Cardiac muscle cell (in vitro differentiated cells and primary cell): ENCODE data around the gene ALKAL2. TPM values are rescaled to one million over a fixed set of nuclear protein-coding genes. Genes with fewer than 3 reads are reported as not detected.
A peak's percentile ranks its signal among the peaks of the same experiment; 100 is the strongest.

Source experiments
- DNase-seq, 2 donors: peaks; one replicate each; pipeline versions ENCODE4 v3.0.0 to v3.0.0-alpha.2; 2010 to 2017; ENCODE audit warnings: low read depth in 1 of 2, low spot score in 1 of 2
- H3K27ac ChIP-seq: fragments of 200-600 bp; sonication (generic); 2 replicates; pipeline ENCODE4 v1.5.1; 2016
- H3K27me3 ChIP-seq: fragments of 200-600 bp; sonication (generic); 2 replicates; pipeline ENCODE4 v1.6.0; 2016; ENCODE audit warnings: control low read depth
- H3K36me3 ChIP-seq: fragments of 200-600 bp; sonication (generic); 2 replicates; pipeline ENCODE4 v1.5.1; 2016; ENCODE audit warnings: control low read depth
- H3K4me1 ChIP-seq: fragments of 200-600 bp; sonication (generic); 2 replicates; pipeline ENCODE4 v1.8.1; 2017; ENCODE audit warnings: low read depth, mild to moderate bottlenecking, mixed run types
- H3K4me3 ChIP-seq: fragments of 200-600 bp; sonication (generic); 2 replicates; pipeline ENCODE4 v1.5.1; 2016; ENCODE audit warnings: mild to moderate bottlenecking
- H3K9me3 ChIP-seq: fragments of 200-600 bp; sonication (generic); 2 replicates; pipeline ENCODE4 v1.5.1; 2017; ENCODE audit warnings: low read depth, mild to moderate bottlenecking, control low read depth
- CTCF ChIP-seq: IDR thresholded peaks from 2 replicates; pipeline ENCODE4 v1.5.1; 2012; ENCODE audit warnings: low read depth, mild to moderate bottlenecking, low read length
- polyA plus RNA-seq: library from polyadenylated mRNA; unstranded; fragments of >200 nt; fragmentation: Nextera tagmentation; extraction: Ambion mirVana; gene quantifications from 2 replicates; pipeline ENCODE4 v1.2.1, GENCODE V29; 2016
- total RNA-seq: library from RNA; depleted of rRNA; stranded (reverse); fragments of >200 nt; gene quantifications from 2 replicates; pipeline ENCODE4 v1.2.3, GENCODE V29; 2016

Gene ALKAL2
- total and polyA plus RNA-seq, 2 experiments from 2014 or later, result 0.95 to 1.6 TPM

- DNase-seq, result no peak
- no peak for TF ChIP-seq CTCF
- Histone ChIP-seq H3K9me3 (no peaks in the 10 kb centered on the region), H3K27me3 (no peaks in the 10 kb centered on the region), H3K27ac (no peak overlapping the region), H3K4me3 (no peak overlapping the region), H3K36me3 (no peaks in the 10 kb centered on the region), H3K4me1 (no peaks in the 10 kb centered on the region)
These were observed 39.2 kb downstream of the ALKAL2 start for GRCh38 chr2:248724-249123.

GRCh38 chr2:246489-247144, 41.3 kb downstream of the ALKAL2 start:
- H3K9me3 ChIP-seq, result no peaks in the 10 kb centered on the region
- H3K4me3 ChIP-seq, result no peak overlapping the region
- TF ChIP-seq CTCF, result peak; percentile 60
- no peaks in the 10 kb centered on the region for H3K36me3 ChIP-seq
- peak; percentile 44 to 82 for DNase-seq
- H3K27me3 ChIP-seq, result no peaks in the 10 kb centered on the region
- H3K27ac ChIP-seq, result no peak overlapping the region
- no peaks in the 10 kb centered on the region for H3K4me1 ChIP-seq

- no peak for DNase-seq
- no peaks in the 10 kb centered on the region for H3K36me3 ChIP-seq
- no peak overlapping the region for H3K27ac ChIP-seq
These were observed 43.3 kb downstream of the ALKAL2 start for GRCh38 chr2:244547-244946.

GRCh38 chr2:238869-239268, 49.0 kb downstream of the ALKAL2 start:
- H3K4me3 ChIP-seq, result no peak overlapping the region
- H3K9me3 ChIP-seq, result no peaks in the 10 kb centered on the region
- no peak for DNase-seq
- no peaks in the 10 kb centered on the region for H3K27me3 ChIP-seq
- H3K36me3 ChIP-seq, result no peaks in the 10 kb centered on the region
- TF ChIP-seq CTCF, result no peak
- H3K4me1 ChIP-seq, result no peaks in the 10 kb centered on the region
- no peak overlapping the region for H3K27ac ChIP-seq

More at GRCh38 chr2:244547-244946, 43.3 kb downstream of the ALKAL2 start:
- TF ChIP-seq CTCF, result no peak
- Histone ChIP-seq H3K4me1 (no peaks in the 10 kb centered on the region), H3K9me3 (no peaks in the 10 kb centered on the region), H3K4me3 (no peak overlapping the region), H3K27me3 (no peaks in the 10 kb centered on the region)

GRCh38 chr2:238431-238830, 49.5 kb downstream of the ALKAL2 start:
- no peak for DNase-seq
- no peaks in the 10 kb centered on the region for H3K4me1 ChIP-seq
- no peak for TF ChIP-seq CTCF
- no peaks in the 10 kb centered on the region for H3K27me3 ChIP-seq
- H3K9me3 ChIP-seq, result no peaks in the 10 kb centered on the region
- H3K27ac ChIP-seq, result no peak overlapping the region
- H3K4me3 ChIP-seq, result no peak overlapping the region
- no peaks in the 10 kb centered on the region for H3K36me3 ChIP-seq
